T-helper 1 cell treated with Interleukin-12 subunit alpha and Interleukin-12 subunit beta and Interleukin-4 antibody, amounts not matched to agents 30 μg/mL and 1 μg/mL, for 36 hours (primary cell): ENCODE measurements around the gene OPHN1.
"Not testable (repeated sequence)": the region's sequence is repeated elsewhere in the genome, so short reads cannot be mapped to it uniquely, and the experiment has no call there.

Experiments
- H3K27ac Mint-ChIP-seq: one replicate; pipeline ENCODE4 v1.8.0; 2021; ENCODE audit warnings: mild to moderate bottlenecking, mixed read lengths
- H3K27me3 Mint-ChIP-seq: one replicate; pipeline ENCODE4 v1.8.0; 2021; ENCODE audit warnings: low read depth, mixed read lengths
- H3K36me3 Mint-ChIP-seq: one replicate; pipeline ENCODE4 v1.8.0; 2021; ENCODE audit warnings: low read depth, mixed read lengths
- H3K4me1 Mint-ChIP-seq: one replicate; pipeline ENCODE4 v1.8.0; 2021; ENCODE audit warnings: low read depth, mixed read lengths
- H3K4me3 Mint-ChIP-seq: one replicate; pipeline ENCODE4 v1.8.0; 2021; ENCODE audit warnings: mild to moderate bottlenecking, moderate library complexity, mixed read lengths
- H3K9me3 Mint-ChIP-seq: one replicate; pipeline ENCODE4 v1.8.0; 2021; ENCODE audit warnings: mixed read lengths

The OPHN1 gene

DNA sequence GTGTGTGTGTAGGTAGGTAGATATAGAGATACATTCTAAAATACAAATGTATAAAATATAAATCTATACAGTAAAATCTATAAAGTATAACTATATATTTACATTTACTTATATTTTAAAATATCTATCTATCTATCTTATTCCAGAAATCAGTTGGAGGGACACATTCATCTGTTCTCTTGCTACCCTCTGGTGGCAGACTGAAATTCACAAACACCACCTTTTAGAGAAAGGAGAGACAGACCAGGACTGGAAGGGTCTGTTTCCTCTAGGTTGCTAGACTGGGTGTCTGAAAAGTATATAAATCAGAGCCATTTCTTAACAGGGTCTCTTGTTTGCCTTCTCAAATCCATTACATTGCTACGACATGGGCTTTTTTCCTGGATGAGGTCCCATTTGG, 343.0 kb downstream of the OPHN1 start:
- Mint-ChIP-seq H3K27ac (no peak overlapping the region), H3K36me3 (no peaks in the 10 kb centered on the region), H3K4me1 (no peaks in the 10 kb centered on the region), H3K4me3 (no peak overlapping the region), H3K27me3 (no peaks in the 10 kb centered on the region), H3K9me3 (no peaks in the 10 kb centered on the region)

DNA sequence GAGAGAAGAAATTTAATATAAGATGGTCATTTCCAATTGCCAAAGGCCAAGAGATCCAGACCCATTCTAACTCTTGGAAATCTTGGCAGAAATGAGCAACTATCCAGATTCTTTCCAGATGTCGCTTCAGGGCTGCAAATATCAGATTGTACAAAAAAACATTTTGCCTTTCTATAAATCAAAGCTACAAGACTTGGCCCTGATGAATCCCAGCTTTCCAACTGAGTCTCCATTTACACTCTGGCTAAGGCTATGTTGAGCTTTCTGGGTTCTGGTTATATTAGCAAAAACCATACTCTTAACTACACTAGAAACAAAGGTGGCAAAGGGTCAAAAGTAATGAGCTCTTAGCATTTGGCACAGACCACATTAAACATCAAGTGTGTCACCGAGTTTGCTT, 345.8 kb downstream of the OPHN1 start:
- no peaks in the 10 kb centered on the region for H3K4me1 Mint-ChIP-seq
- H3K9me3 Mint-ChIP-seq: no peaks in the 10 kb centered on the region
- no peaks in the 10 kb centered on the region for H3K27me3 Mint-ChIP-seq
- no peak overlapping the region for H3K27ac Mint-ChIP-seq
- no peaks in the 10 kb centered on the region for H3K36me3 Mint-ChIP-seq
- H3K4me3 Mint-ChIP-seq: no peak overlapping the region

DNA sequence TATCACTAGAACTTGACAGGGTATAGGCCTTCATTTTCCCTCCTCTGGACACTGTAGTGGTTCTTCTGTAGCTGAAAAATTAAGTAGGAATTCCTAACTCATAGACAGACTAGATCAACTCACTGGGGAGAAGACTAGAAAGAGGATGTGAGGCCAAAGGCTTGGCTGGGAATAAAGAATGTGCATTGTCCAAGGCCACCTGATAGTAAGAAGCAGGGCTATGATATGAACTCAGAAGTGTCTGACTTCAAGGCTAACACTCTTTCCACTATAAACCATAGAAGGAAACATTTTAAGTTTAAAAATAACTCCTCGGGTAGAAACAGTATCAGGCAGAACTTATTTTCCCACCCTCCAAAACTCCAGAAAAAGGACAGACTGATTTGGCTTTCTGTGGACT, 346.6 kb downstream of the OPHN1 start:
- no peaks in the 10 kb centered on the region for H3K4me1 Mint-ChIP-seq
- no peaks in the 10 kb centered on the region for H3K27me3 Mint-ChIP-seq
- no peak overlapping the region for H3K4me3 Mint-ChIP-seq
- H3K27ac Mint-ChIP-seq: no peak overlapping the region
- H3K36me3 Mint-ChIP-seq: no peaks in the 10 kb centered on the region
- H3K9me3 Mint-ChIP-seq: no peaks in the 10 kb centered on the region

DNA sequence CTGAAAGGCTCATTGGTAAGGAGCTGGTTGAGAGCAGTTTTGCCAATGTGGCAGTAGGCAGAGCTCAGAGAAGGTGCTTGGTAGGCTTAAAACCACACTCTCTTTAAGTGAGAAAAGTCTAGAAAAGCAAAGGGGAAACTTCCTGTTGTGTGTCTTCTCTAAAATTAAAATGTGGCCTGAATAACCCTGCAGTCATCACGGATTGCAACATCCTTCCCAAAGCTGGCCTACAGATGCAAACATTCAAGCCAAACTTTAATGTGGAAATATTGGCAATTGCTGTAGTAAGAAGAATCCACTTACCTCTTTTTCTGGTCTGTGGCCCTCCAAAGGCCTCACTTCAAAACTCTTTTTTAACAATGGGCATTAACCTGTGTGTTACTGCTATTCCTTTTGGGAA, 348.5 kb downstream of the OPHN1 start:
- Mint-ChIP-seq H3K36me3 (no peaks in the 10 kb centered on the region), H3K27ac (no peak overlapping the region), H3K27me3 (no peaks in the 10 kb centered on the region), H3K9me3 (no peaks in the 10 kb centered on the region), H3K4me3 (no peak overlapping the region), H3K4me1 (no peaks in the 10 kb centered on the region)

DNA sequence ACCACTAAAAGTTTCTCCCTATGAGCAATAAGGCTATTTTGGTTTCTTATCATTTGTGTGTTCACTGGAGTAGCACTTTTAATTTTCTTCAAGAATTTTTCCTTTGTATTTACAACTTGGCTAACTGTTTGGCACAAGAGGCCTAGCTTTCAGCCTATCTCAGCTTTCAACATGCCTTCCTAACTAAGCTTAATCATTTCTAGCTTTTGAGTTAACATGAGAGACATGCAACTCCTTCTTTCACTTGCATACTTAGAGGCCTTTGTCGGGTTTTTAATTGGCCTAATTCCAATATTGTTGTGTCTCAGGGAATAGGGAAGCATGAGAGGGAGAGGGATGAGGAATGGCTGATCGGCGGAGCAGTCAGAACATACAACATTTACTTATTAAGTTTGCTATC, 349.8 kb downstream of the OPHN1 start:
- H3K4me1 Mint-ChIP-seq: no peaks in the 10 kb centered on the region
- no peaks in the 10 kb centered on the region for H3K9me3 Mint-ChIP-seq
- H3K36me3 Mint-ChIP-seq: no peaks in the 10 kb centered on the region

DNA sequence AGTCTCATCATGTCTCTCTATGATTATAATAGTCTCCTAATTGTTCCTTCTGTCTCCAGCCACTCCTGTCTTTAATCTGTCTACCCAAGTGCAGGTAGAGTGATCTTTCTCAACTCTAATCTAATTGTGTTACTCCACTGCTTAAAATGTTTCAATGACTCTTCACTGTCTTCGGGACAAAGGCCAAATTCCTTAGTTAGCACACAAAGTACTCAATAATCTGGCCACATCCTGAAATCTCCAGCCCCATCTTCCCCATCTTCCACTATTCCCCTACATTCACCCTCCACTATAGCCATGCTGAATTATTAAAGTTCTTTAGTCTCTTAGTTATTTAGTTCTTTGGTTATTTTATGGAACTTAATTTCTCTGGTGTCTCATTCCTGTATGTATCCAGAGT, 353.3 kb downstream of the OPHN1 start:
- H3K9me3 Mint-ChIP-seq: no peaks in the 10 kb centered on the region
- no peaks in the 10 kb centered on the region for H3K27me3 Mint-ChIP-seq
- no peaks in the 10 kb centered on the region for H3K36me3 Mint-ChIP-seq
- no peak overlapping the region for H3K27ac Mint-ChIP-seq
- no peaks in the 10 kb centered on the region for H3K4me1 Mint-ChIP-seq
- no peak overlapping the region for H3K4me3 Mint-ChIP-seq

More for the DNA sequence above, 349.8 kb downstream of the OPHN1 start:
- H3K27ac Mint-ChIP-seq: no peak overlapping the region
- no peaks in the 10 kb centered on the region for H3K27me3 Mint-ChIP-seq
- no peak overlapping the region for H3K4me3 Mint-ChIP-seq

DNA sequence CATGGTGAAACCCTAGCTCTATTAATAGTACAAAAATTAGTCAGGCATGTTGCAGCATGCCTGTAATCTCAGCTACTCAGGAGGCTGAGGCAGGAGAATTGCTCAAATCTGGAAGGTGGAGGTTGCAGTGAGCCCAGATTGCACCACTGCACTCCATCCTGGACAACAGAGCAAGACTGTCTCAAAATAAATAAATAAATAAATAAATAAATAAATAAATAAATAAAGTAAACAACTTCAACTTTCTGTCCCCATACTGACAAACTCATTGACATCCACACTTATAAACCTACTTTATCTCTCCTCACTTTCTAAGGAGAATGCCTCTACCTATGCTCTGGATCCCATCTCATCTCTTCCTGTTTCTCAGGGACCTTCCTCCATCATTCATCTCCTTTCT, 354.5 kb downstream of the OPHN1 start:
- H3K9me3 Mint-ChIP-seq, H3K27me3 Mint-ChIP-seq, H3K4me1 Mint-ChIP-seq, H3K4me3 Mint-ChIP-seq, H3K27ac Mint-ChIP-seq, H3K36me3 Mint-ChIP-seq: not testable (repeated sequence)

DNA sequence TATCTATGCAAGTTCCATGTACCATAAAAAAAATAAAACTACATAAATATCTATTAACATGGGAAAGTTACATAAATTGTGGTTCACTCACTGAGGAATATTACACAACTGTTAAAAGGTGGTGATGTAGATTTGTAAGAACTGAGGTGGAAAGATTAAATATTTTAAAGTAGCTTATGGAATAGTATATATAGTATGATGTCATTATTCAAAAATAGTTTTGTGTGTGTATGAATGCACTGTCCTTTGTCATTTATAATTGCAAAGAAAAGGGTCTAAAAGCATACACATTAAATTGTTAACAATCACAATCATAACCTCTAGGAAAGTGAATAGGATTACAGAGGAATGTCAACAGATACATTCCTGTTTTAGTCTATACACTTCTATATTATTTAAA, 355.9 kb downstream of the OPHN1 start:
- H3K4me3 Mint-ChIP-seq: no peak overlapping the region
- no peak overlapping the region for H3K27ac Mint-ChIP-seq
- no peaks in the 10 kb centered on the region for H3K36me3 Mint-ChIP-seq
- no peaks in the 10 kb centered on the region for H3K4me1 Mint-ChIP-seq
- no peaks in the 10 kb centered on the region for H3K27me3 Mint-ChIP-seq
- no peaks in the 10 kb centered on the region for H3K9me3 Mint-ChIP-seq

DNA sequence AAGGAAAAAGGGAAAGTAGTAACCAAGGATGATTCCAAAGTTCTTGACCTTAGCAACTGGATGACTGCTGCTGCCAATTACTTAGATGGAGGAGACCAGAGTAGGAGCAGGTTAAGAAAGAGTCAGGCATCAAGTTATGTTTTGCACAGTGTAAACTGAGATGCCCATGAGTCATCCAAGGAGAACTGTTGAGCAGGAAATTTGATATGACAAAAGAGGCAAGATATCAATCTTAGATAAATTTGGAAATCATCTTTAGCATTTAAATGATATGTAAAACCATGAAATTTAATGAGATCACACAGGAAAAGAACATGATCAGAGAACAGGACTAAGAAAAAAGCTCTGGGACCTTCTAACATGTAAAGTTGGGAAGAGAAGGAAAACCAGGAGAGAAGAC, 361.3 kb downstream of the OPHN1 start:
- Mint-ChIP-seq H3K27me3 (no peaks in the 10 kb centered on the region), H3K4me1 (no peaks in the 10 kb centered on the region), H3K36me3 (no peaks in the 10 kb centered on the region), H3K9me3 (no peaks in the 10 kb centered on the region), H3K27ac (no peak overlapping the region), H3K4me3 (no peak overlapping the region)

DNA sequence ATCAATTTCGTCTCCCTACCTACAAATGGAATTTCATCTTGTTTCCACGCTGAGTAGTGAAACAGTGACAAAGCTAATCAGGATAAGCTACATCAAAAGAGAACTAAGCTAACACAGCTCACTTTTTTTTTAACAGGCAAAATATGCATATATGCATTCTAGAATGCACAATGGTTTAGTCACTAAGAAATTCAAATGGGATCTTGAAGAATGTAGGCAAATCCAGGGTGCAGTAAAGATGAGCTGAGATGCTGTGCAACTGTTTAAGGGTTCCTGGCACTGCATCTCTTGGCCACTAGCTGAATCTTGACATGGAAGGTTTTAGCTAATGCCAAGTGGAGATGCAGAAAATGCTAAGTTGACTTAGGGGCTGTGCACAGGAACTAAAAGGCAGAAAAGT, 363.2 kb downstream of the OPHN1 start:
- not testable (repeated sequence) for H3K4me3 Mint-ChIP-seq, H3K4me1 Mint-ChIP-seq, H3K27ac Mint-ChIP-seq, H3K27me3 Mint-ChIP-seq, H3K9me3 Mint-ChIP-seq, H3K36me3 Mint-ChIP-seq

DNA sequence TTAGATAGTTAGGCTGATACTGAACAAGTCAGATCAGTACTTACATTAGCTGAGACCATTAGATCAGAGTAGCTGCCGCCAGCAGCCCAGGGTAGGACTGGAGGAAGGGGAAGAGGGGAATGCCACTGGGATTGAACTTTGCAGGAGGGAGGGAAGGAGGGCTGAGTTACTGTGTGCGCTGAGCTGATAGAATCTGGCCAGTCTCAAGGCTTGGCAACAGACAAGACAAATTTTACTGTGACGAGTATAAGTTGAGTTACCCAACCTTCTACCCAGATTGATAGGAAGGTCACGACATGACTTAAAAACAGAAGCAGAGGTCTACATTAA, 372.1 kb downstream of the OPHN1 start:
- Mint-ChIP-seq H3K4me1 (no peaks in the 10 kb centered on the region), H3K36me3 (no peaks in the 10 kb centered on the region), H3K27ac (no peak overlapping the region), H3K27me3 (no peaks in the 10 kb centered on the region), H3K4me3 (no peak overlapping the region), H3K9me3 (no peaks in the 10 kb centered on the region)

DNA sequence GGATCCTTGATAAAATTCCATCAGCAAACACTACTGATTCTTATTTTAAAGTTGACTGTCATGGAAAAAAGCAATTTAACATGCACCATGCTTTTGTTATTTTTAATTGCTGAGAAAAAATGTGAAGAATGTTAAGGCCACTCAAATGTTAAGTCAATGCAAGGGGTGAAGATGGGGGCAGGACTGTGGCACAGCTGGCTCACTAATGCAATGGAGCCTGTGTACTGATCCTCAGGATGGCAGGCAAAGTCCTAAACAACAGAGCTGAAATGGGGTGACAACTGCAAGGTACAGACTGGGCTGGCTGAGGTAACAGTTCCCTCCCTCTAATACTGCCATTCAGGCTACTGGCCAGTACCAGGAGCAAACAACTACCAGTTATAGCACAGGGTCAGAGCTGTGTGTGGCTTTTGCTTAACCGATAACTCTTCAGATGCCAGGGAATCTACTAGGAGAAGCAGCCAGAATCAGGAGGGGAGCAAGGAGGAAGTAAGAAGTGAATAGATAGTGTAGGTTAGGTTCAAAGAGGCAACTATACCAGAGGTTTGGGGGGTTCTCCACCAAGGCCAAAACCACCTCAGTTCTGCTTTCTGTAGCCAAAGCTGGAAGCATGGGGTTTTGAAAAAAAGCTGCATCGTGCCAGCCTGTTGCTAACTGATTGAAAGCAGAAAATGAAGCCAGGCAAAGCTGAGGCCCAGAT, 372.6 kb downstream of the OPHN1 start:
- Mint-ChIP-seq H3K27me3 (no peaks in the 10 kb centered on the region), H3K36me3 (no peaks in the 10 kb centered on the region), H3K4me1 (no peaks in the 10 kb centered on the region), H3K4me3 (no peak overlapping the region), H3K27ac (no peak overlapping the region), H3K9me3 (no peaks in the 10 kb centered on the region)

DNA sequence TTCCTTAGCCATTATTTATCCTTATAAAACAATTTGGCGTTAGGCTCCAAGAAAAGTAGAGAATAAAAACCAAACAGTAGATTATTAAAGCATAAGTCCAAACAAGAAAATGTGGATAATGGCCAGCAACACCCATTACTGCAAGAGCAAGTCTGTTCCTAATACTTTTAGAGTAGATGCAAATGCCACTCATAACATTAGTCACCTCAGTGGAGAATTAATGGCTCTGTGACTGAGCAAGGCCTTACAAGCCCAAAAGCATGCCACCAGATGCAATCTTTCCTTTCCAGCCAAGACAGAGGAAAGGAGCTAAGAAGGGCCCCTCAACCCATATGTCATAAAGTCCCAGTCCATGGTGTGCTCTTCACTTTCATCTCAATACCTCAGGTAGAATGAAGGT, 373.8 kb downstream of the OPHN1 start:
- no peaks in the 10 kb centered on the region for H3K36me3 Mint-ChIP-seq
- H3K4me1 Mint-ChIP-seq: no peaks in the 10 kb centered on the region
- no peak overlapping the region for H3K27ac Mint-ChIP-seq
- no peak overlapping the region for H3K4me3 Mint-ChIP-seq
- no peaks in the 10 kb centered on the region for H3K27me3 Mint-ChIP-seq
- H3K9me3 Mint-ChIP-seq: no peaks in the 10 kb centered on the region

DNA sequence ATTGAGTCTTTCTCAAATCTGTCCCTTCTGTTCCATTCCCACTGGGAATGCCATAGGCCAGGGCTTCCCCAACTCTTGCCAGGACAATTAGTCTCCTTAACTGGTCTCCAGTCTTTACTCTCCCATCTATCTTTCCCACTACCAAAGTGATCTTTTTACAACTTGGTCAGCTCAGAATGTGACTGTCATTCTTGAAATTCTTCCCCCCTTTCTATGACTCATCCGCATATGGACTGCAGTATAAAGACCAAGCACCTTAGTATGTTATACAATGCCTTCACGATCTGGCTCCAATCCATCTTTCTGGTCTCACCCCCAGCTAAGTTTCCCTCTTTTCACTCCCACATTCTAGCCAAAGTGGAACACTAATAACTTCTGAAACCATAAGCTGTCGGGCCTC, 383.8 kb downstream of the OPHN1 start:
- H3K4me3 Mint-ChIP-seq: no peak overlapping the region
- no peak overlapping the region for H3K27ac Mint-ChIP-seq
- H3K4me1 Mint-ChIP-seq: no peaks in the 10 kb centered on the region
- H3K36me3 Mint-ChIP-seq: no peaks in the 10 kb centered on the region
- no peaks in the 10 kb centered on the region for H3K27me3 Mint-ChIP-seq
- H3K9me3 Mint-ChIP-seq: no peaks in the 10 kb centered on the region

DNA sequence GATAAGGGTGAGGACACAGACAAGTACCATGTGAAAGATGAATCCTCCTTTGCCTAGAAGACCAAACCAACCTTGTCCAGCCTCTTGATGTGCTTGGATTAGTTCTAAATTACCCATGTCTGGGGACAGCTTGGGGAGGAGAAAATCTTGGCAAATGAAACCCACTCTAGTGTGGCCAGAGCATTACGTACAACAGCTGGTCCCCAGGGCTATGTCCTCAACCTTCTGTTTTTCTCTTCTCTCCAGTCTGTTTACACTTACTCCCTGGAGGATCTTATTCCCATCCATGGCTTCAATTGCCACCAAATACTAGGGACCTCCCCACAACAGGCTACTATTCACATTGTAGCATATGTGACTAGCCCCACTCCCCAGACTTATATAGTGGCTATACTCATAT, 384.5 kb downstream of the OPHN1 start:
- H3K27me3 Mint-ChIP-seq: no peaks in the 10 kb centered on the region
- no peak overlapping the region for H3K27ac Mint-ChIP-seq
- H3K36me3 Mint-ChIP-seq: no peaks in the 10 kb centered on the region
- H3K4me1 Mint-ChIP-seq: no peaks in the 10 kb centered on the region
- no peak overlapping the region for H3K4me3 Mint-ChIP-seq
- H3K9me3 Mint-ChIP-seq: no peaks in the 10 kb centered on the region

DNA sequence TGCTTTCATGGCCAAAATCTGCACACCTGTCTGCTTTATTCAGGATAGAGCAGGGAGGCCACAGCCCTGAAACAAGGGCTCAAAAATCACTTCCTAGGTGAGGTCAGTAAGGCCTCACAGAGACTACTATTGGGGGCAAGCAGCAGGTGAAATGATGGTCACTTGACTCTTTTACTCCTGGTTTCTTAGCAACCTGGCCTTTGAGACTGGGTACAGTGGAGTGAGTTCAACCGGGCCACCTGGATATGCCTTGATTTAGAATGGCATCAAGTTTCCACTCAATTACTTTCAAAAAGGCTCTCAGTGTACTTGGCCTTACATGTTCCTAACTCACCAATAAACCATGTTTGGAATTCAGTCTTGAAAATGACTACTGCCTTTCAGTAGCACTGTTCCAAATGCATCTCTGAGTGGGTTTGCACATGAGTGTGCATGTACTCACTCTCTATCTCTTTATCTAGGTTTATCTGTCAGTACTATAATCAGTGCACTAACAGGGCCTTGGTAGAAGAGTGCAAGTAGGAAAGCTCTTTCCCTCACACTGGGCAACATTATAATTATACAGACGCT, 388.2 kb downstream of the OPHN1 start:
- Mint-ChIP-seq H3K36me3 (no peaks in the 10 kb centered on the region), H3K27me3 (no peaks in the 10 kb centered on the region), H3K4me3 (no peak overlapping the region), H3K9me3 (no peaks in the 10 kb centered on the region), H3K4me1 (no peaks in the 10 kb centered on the region), H3K27ac (no peak overlapping the region)
